OCI-LY7 (cell line): ENCODE data around the gene KIF22. TPM values are rescaled to one million over a fixed set of nuclear protein-coding genes. Genes with fewer than 3 reads are reported as not detected.

ENCODE experiments used
- BruUV-seq: library from RNA; stranded (reverse); fragments of 400-500 nt; replicated peaks from 2 replicates; lab custom pipeline; 2021; lab: Mats Ljungman, UMichigan
- CTCF ChIA-PET: fragments of 300-600 bp; sonication (Branson Sonifier 250); formaldehyde crosslinking; loops from one replicate; lab custom pipeline; 2022; ENCODE audit warnings: antibody characterized with exemption; ENCODE audit not compliant: unreplicated experiment; lab: Charles Lee
- POLR2A ChIA-PET: fragments of 300-600 bp; sonication (Branson Sonifier 250); formaldehyde crosslinking; loops from one replicate; lab custom pipeline; 2022; ENCODE audit warnings: antibody characterized with exemption; lab: Charles Lee
- DNase-seq: peaks from one replicate; pipeline ENCODE4 v3.0.0-alpha.2; 2015; ENCODE audit warnings: low spot score
- H2AFZ ChIP-seq: fragments of 200-600 bp; sonication (generic), shearing (Covaris generic); 2 replicates; pipeline ENCODE4 v1.6.1; 2014; ENCODE audit warnings: mild to moderate bottlenecking, antibody characterized with exemption, low read length, moderate library complexity
- H3K27ac ChIP-seq: fragments of 200-600 bp; sonication (generic); 2 replicates; pipeline ENCODE4 v1.5.1; 2014; ENCODE audit warnings: mixed run types, low read depth, mild to moderate bottlenecking, moderate library complexity, low read length, inconsistent platforms; ENCODE audit not compliant: poor library complexity, severe bottlenecking
- H3K36me3 ChIP-seq: fragments of 200-600 bp; sonication (generic); 2 replicates; pipeline ENCODE4 v1.6.1; 2014; ENCODE audit warnings: mild to moderate bottlenecking, antibody characterized with exemption, low read length, moderate library complexity, mixed read lengths; ENCODE audit not compliant: insufficient read depth
- H3K4me1 ChIP-seq: fragments of 200-600 bp; sonication (generic); 2 replicates; pipeline ENCODE4 v1.5.1; 2014; ENCODE audit warnings: mild to moderate bottlenecking, low read length; ENCODE audit not compliant: insufficient read depth, poor library complexity, severe bottlenecking
- H3K4me2 ChIP-seq: fragments of 200-600 bp; sonication (generic); 2 replicates; pipeline ENCODE4 v1.6.1; 2014; ENCODE audit warnings: mild to moderate bottlenecking, low read length
- H3K4me3 ChIP-seq: fragments of 200-600 bp; sonication (generic); 2 replicates; pipeline ENCODE4 v1.5.1; 2014; ENCODE audit warnings: mild to moderate bottlenecking, low read depth, low read length; ENCODE audit not compliant: poor library complexity, severe bottlenecking
- H3K79me2 ChIP-seq: fragments of 200-600 bp; sonication (generic); 2 replicates; pipeline ENCODE4 v1.6.1; 2016; ENCODE audit warnings: low read depth, mild to moderate bottlenecking, low read length, moderate library complexity, mixed read lengths; ENCODE audit not compliant: insufficient read depth
- H3K9me2 ChIP-seq: fragments of 200-600 bp; sonication (generic); 2 replicates; pipeline ENCODE4 v1.6.1; 2016; ENCODE audit warnings: mild to moderate bottlenecking, low read length, mixed read lengths; ENCODE audit not compliant: insufficient read depth
- H3K9me3 ChIP-seq: fragments of 200-600 bp; sonication (generic); 2 replicates; pipeline ENCODE4 v1.6.1; 2014; ENCODE audit warnings: mild to moderate bottlenecking, mixed run types, low read length, mixed read lengths
- H4K20me1 ChIP-seq: fragments of 200-600 bp; sonication (generic); 2 replicates; pipeline ENCODE4 v1.6.1; 2014; ENCODE audit warnings: mild to moderate bottlenecking, antibody characterized with exemption, low read length, moderate library complexity, mixed read lengths; ENCODE audit not compliant: insufficient read depth
- CTCF ChIP-seq: fragments of 200-600 bp; sonication (generic); conservative IDR thresholded peaks from 2 replicates; pipeline ENCODE4 v1.5.1; 2014; ENCODE audit warnings: mild to moderate bottlenecking, antibody characterized with exemption, low read length, moderate library complexity, mixed read lengths
- EZH2phosphoT487 ChIP-seq: fragments of 200-600 bp; sonication (generic); IDR thresholded peaks from 2 replicates; pipeline ENCODE4 v1.6.1; 2018; ENCODE audit warnings: low read depth, borderline replicate concordance, mild to moderate bottlenecking, mixed run types, antibody characterized with exemption, low read length, moderate library complexity, mixed read lengths
- intact Hi-C: fragments of 100-400 bp; cut with micrococcal nuclease; formaldehyde crosslinking; loops from one replicate; pipeline ENCODE4 v1.10.0; 2022; ENCODE audit not compliant: unreplicated experiment
- total RNA-seq, 2 experiments: library from RNA; depleted of rRNA in 1 of 2; stranded (reverse); fragments of >200 nt in 1 of 2; shearing (Covaris generic) in 1 of 2; gene quantifications; 2 replicates each; pipeline ENCODE4 v1.2.3, GENCODE V29; 2014 to 2022

KIF22 gene
- total RNA-seq, 2 experiments from 2014 or later = 232 to 339 TPM

DNA sequence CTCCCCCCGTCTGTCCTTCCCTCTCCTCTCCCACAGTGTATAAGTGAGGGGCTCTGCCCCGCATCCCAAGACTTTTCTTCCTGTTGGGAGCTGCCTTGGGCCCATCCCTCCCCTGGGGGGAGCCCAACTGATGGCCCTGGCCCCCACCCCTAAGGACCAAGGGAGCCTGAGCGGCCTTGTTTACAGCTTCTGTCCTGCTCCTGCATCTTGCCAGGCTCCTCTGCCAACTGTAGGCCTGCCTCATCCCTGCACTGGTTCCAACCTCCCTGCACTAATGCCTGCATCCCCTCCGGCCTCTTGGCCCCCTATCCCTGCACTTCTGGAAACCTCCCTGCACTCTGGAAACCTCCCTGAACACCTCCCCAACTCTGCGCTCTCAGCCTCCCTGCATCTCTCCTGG is 24.0 kb downstream of the KIF22 start:
- Histone ChIP-seq H3K36me3 (peaks cover 38% of the 10 kb centered on the region), H3K9me2 (no peaks in the 10 kb centered on the region), H2AFZ (no peak overlapping the region), H3K9me3 (no peaks in the 10 kb centered on the region), H3K4me3 (peak overlapping the region; percentile 89), H4K20me1 (0 out of 2 replicates have a peak, but pooled peaks cover 8% of the 10 kb centered on the region), H3K4me2 (peak overlapping the region; percentile 88), H3K4me1 (peaks cover 56% of the 10 kb centered on the region), H3K27ac (peak overlapping the region; percentile 72), H3K79me2 (peaks cover 21% of the 10 kb centered on the region; the same call in 1 of the 2 replicates)
- TF ChIP-seq CTCF (no peak), EZH2phosphoT487 (no peak)
- BruUV-seq = no TSS peak
- intact Hi-C loops = no loop called here
- ChIA-PET CTCF (no interaction called here), POLR2A (no interaction called here)
- no peak for DNase-seq

- intact Hi-C loops = loop anchor here (5.0 kb wide), 1 partner anchor 157 kb away; the partner anchor contains the start of gene TAOK2
- DNase-seq = no peak
- Histone ChIP-seq H3K4me2 (peak overlapping the region; percentile 88), H3K4me1 (peaks cover 56% of the 10 kb centered on the region), H2AFZ (peak overlapping the region; percentile 52), H3K9me3 (no peaks in the 10 kb centered on the region), H4K20me1 (0 out of 2 replicates have a peak, but pooled peaks cover 6% of the 10 kb centered on the region), H3K36me3 (peaks cover 38% of the 10 kb centered on the region), H3K4me3 (peak overlapping the region; percentile 89), H3K27ac (peak overlapping the region; percentile 72), H3K79me2 (peaks cover 21% of the 10 kb centered on the region; the same call in 1 of the 2 replicates), H3K9me2 (no peaks in the 10 kb centered on the region)
- BruUV-seq = TSS peak; percentile 75
- TF ChIP-seq EZH2phosphoT487 (no peak), CTCF (no peak)
- ChIA-PET POLR2A (interaction anchor here (0.9 to 1.1 kb wide), 4 partner anchors 11 to 146 kb away, joined by 3 to 5 read pairs (median 3); no protein-coding TSS in a partner anchor), CTCF (interaction anchor here (0.5 to 1.0 kb wide), 4 partner anchors 11 to 265 kb away, joined by 3 to 4 read pairs (median 4); partner anchors contain the start of gene KIF22)
These were observed 24.6 kb downstream of the KIF22 start for GRCh38 chr16:29815032-29815721.
